Skeletal muscle tissue (tissue), 4 donors: ENCODE data around the gene MGA. TPM values are rescaled to one million over a fixed set of nuclear protein-coding genes. Genes with fewer than 3 reads are reported as not detected.
A peak's percentile ranks its signal among the peaks of the same experiment; 100 is the strongest.

Experiments
- H3K27ac ChIP-seq: one replicate; pipeline ENCODE4 v1.7.0; 2013; ENCODE audit warnings: mild to moderate bottlenecking, low read depth, low read length, inconsistent platforms
- H3K27me3 ChIP-seq, 3 donors: one replicate each; pipeline ENCODE4 v1.7.0; 2013; ENCODE audit warnings: low read length in 3 of 3; ENCODE audit not compliant: control insufficient read depth in 3 of 3, insufficient read depth in 3 of 3
- H3K36me3 ChIP-seq, 3 donors: one replicate each; pipeline ENCODE4 v1.7.0; 2013; ENCODE audit warnings: low read length in 3 of 3; ENCODE audit not compliant: control insufficient read depth in 3 of 3, insufficient read depth in 3 of 3
- H3K4me1 ChIP-seq, 3 donors: one replicate each; pipeline ENCODE4 v1.7.0; 2013; ENCODE audit warnings: low read length in 3 of 3, mild to moderate bottlenecking in 3 of 3; ENCODE audit not compliant: control insufficient read depth in 3 of 3, insufficient read depth in 3 of 3
- H3K4me3 ChIP-seq, 3 donors: one replicate each; pipeline ENCODE4 v1.7.0; 2013; ENCODE audit warnings: low read length in 3 of 3
- H3K9ac ChIP-seq, 3 donors: one replicate each; pipeline ENCODE4 v1.7.0; 2013; ENCODE audit warnings: low read length in 3 of 3, mild to moderate bottlenecking in 3 of 3, moderate library complexity in 2 of 3, low read depth in 1 of 3
- H3K9me3 ChIP-seq, 3 donors: one replicate each; pipeline ENCODE4 v1.7.0; 2013; ENCODE audit warnings: low read length in 3 of 3; ENCODE audit not compliant: control insufficient read depth in 3 of 3
- total RNA-seq: library from RNA; depleted of rRNA; stranded (reverse); fragments of >200 nt; gene quantifications from one replicate; pipeline ENCODE4 v1.2.3, GENCODE V29; 2014
- donor health status: Osteomylitis.

MGA gene
- total RNA-seq, 1 donor from 2014 or later: 77.2 TPM

GRCh38 chr15:41655716-41656115 lies 4.5 kb upstream of the MGA start:
- H3K9me3 ChIP-seq: no peaks in the 10 kb centered on the region
- H3K27me3 ChIP-seq: no peaks in the 10 kb centered on the region
- H3K9ac ChIP-seq: no peak overlapping the region
- H3K36me3 ChIP-seq: no peaks in the 10 kb centered on the region
- H3K27ac ChIP-seq: no peak overlapping the region
- H3K4me1 ChIP-seq: peaks cover 9 to 12% (median 10%) of the 10 kb centered on the region in 3 donors
- no peak overlapping the region for H3K4me3 ChIP-seq

GRCh38 chr15:41656188-41656587 lies 4.0 kb upstream of the MGA start:
- Histone ChIP-seq H3K9ac (no peak overlapping the region), H3K4me3 (no peak overlapping the region), H3K27ac (no peak overlapping the region), H3K4me1 (peaks cover 14 to 17% (median 15%) of the 10 kb centered on the region in 3 donors), H3K36me3 (no peaks in the 10 kb centered on the region), H3K27me3 (no peaks in the 10 kb centered on the region), H3K9me3 (no peaks in the 10 kb centered on the region)

- Histone ChIP-seq H3K9me3 (no peaks in the 10 kb centered on the region), H3K4me1 (peaks cover 24 to 27% (median 25%) of the 10 kb centered on the region in 3 donors)
Measured at GRCh38 chr15:41658689-41659088, 1.5 kb upstream of the MGA start.

GRCh38 chr15:41659190-41659589 lies 1.0 kb upstream of the MGA start:
- H3K9me3 ChIP-seq: no peaks in the 10 kb centered on the region

More at GRCh38 chr15:41658689-41659088, 1.5 kb upstream of the MGA start:
- no peak overlapping the region for H3K27ac ChIP-seq
- no peaks in the 10 kb centered on the region for H3K27me3 ChIP-seq
- no peak overlapping the region for H3K9ac ChIP-seq
- H3K36me3 ChIP-seq: no peaks in the 10 kb centered on the region
- no peak overlapping the region for H3K4me3 ChIP-seq

GRCh38 chr15:41659855-41660234 lies 360 bp upstream of the MGA start:
- H3K27ac ChIP-seq: peak overlapping the region; percentile 72
- H3K27me3 ChIP-seq: no peaks in the 10 kb centered on the region
- peaks cover 24 to 27% (median 25%) of the 10 kb centered on the region in 3 donors for H3K4me1 ChIP-seq
- no peaks in the 10 kb centered on the region for H3K36me3 ChIP-seq
- H3K9me3 ChIP-seq: no peaks in the 10 kb centered on the region
- H3K4me3 ChIP-seq: peak overlapping the region; percentile 74 to 82 (median 80)
- peak overlapping the region in 1 of 3 donors; percentile 55 for H3K9ac ChIP-seq

More at GRCh38 chr15:41659190-41659589, 1.0 kb upstream of the MGA start:
- no peaks in the 10 kb centered on the region for H3K36me3 ChIP-seq
- H3K4me1 ChIP-seq: peaks cover 24 to 27% (median 25%) of the 10 kb centered on the region in 3 donors
- no peak overlapping the region for H3K4me3 ChIP-seq
- no peaks in the 10 kb centered on the region for H3K27me3 ChIP-seq
- H3K27ac ChIP-seq: no peak overlapping the region
- no peak overlapping the region for H3K9ac ChIP-seq

GRCh38 chr15:41661078-41661517 lies 893 bp downstream of the MGA start:
- Histone ChIP-seq H3K27me3 (no peaks in the 10 kb centered on the region), H3K36me3 (no peaks in the 10 kb centered on the region), H3K4me1 (peaks cover 27 to 29% (median 28%) of the 10 kb centered on the region in 3 donors), H3K9ac (peak overlapping the region; percentile 59 to 79 (median 60)), H3K27ac (peak overlapping the region; percentile 72), H3K9me3 (no peaks in the 10 kb centered on the region), H3K4me3 (peak overlapping the region; percentile 74 to 82 (median 80))

GRCh38 chr15:41661518-41662225 lies 1.5 kb downstream of the MGA start:
- H3K9me3 ChIP-seq: no peaks in the 10 kb centered on the region
- H3K36me3 ChIP-seq: no peaks in the 10 kb centered on the region
- peak overlapping the region; percentile 74 to 82 (median 80) for H3K4me3 ChIP-seq
- H3K4me1 ChIP-seq: peaks cover 27 to 29% (median 28%) of the 10 kb centered on the region in 3 donors
- H3K27me3 ChIP-seq: no peaks in the 10 kb centered on the region
- peak overlapping the region; percentile 72 for H3K27ac ChIP-seq
- H3K9ac ChIP-seq: peak overlapping the region; percentile 59 to 79 (median 71)

- Histone ChIP-seq H3K4me3 (no peak overlapping the region), H3K9ac (no peak overlapping the region), H3K27me3 (no peaks in the 10 kb centered on the region), H3K27ac (no peak overlapping the region), H3K9me3 (no peaks in the 10 kb centered on the region), H3K36me3 (peaks cover 0 to 11% (median 3%) of the 10 kb centered on the region in 3 donors), H3K4me1 (peaks cover 8 to 12% (median 11%) of the 10 kb centered on the region in 3 donors)
Measured at GRCh38 chr15:41666353-41666920, 6.2 kb downstream of the MGA start.

GRCh38 chr15:41669701-41670100 lies 9.5 kb downstream of the MGA start:
- Histone ChIP-seq H3K9ac (no peak overlapping the region), H3K4me3 (no peak overlapping the region), H3K27ac (no peak overlapping the region), H3K36me3 (peaks cover 0 to 11% (median 3%) of the 10 kb centered on the region in 3 donors), H3K9me3 (no peaks in the 10 kb centered on the region), H3K27me3 (no peaks in the 10 kb centered on the region), H3K4me1 (peaks cover 0 to 4% (median 4%) of the 10 kb centered on the region in 3 donors)
